Suprapubic skin (tissue), 4 donors: ENCODE measurements around the gene ALG12.

Source experiments
- EP300 ChIP-seq: sonication (generic); formaldehyde crosslinking; IDR thresholded peaks from one replicate; pipeline ENCODE4 v1.6.1; 2017; ENCODE audit warnings: antibody characterized with exemption
- POLR2A ChIP-seq, 2 donors: fragments of 450-650 bp; IDR thresholded peaks; one replicate each; pipeline ENCODE4 v1.6.1; 2017; ENCODE audit warnings: antibody characterized with exemption in 2 of 2, mild to moderate bottlenecking in 2 of 2, moderate library complexity in 2 of 2
- POLR2AphosphoS5 ChIP-seq, 3 donors: sonication (generic); formaldehyde crosslinking; IDR thresholded peaks; one replicate each; pipeline ENCODE4 v1.6.1; 2017; ENCODE audit warnings: antibody characterized with exemption in 3 of 3
- TF ChIP-seq, protein P1 (sequence below), 2 donors: fragments of 200-600 bp in 1 of 2; fragments of 450-650 bp in 1 of 2; sonication (generic) in 1 of 2; IDR thresholded peaks; one replicate each; pipeline ENCODE4 v1.5.1; 2016 to 2019; ENCODE audit warnings: antibody characterized with exemption in 2 of 2, mild to moderate bottlenecking in 1 of 2, moderate library complexity in 1 of 2

- TF ChIP-seq, protein P1, sequence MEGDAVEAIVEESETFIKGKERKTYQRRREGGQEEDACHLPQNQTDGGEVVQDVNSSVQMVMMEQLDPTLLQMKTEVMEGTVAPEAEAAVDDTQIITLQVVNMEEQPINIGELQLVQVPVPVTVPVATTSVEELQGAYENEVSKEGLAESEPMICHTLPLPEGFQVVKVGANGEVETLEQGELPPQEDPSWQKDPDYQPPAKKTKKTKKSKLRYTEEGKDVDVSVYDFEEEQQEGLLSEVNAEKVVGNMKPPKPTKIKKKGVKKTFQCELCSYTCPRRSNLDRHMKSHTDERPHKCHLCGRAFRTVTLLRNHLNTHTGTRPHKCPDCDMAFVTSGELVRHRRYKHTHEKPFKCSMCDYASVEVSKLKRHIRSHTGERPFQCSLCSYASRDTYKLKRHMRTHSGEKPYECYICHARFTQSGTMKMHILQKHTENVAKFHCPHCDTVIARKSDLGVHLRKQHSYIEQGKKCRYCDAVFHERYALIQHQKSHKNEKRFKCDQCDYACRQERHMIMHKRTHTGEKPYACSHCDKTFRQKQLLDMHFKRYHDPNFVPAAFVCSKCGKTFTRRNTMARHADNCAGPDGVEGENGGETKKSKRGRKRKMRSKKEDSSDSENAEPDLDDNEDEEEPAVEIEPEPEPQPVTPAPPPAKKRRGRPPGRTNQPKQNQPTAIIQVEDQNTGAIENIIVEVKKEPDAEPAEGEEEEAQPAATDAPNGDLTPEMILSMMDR (IDR thresholded peaks at IDR 0.05): no peak
- TF ChIP-seq POLR2AphosphoS5 (IDR thresholded peaks at IDR 0.05): no peak
- no peak for TF ChIP-seq EP300
- no peak for TF ChIP-seq POLR2A (IDR thresholded peaks at IDR 0.05)
Observed at GRCh38 chr22:49873228-49873940, 44.9 kb downstream of the ALG12 start.
